ENCODE measurements around the gene FSTL5. TPM values are rescaled to one million over a fixed set of nuclear protein-coding genes. Genes with fewer than 3 reads are reported as not detected.

Gene FSTL5
- total and polyA plus RNA-seq, 5 donors from 2014 or later = not detected

GRCh38 chr4:162157241-162157640, 6.6 kb downstream of the FSTL5 start:
- no peak overlapping the region for H3K4me3 Mint-ChIP-seq
- Histone ChIP-seq H3K27me3 (ENCODE audit: control insufficient read depth, insufficient read depth, low read length) (no peaks in the 10 kb centered on the region), H3K4me1 (ENCODE audit: control insufficient read depth, insufficient read depth, low read length, poor library complexity, severe bottlenecking) (no peaks in the 10 kb centered on the region), H3K9me3 (ENCODE audit: control insufficient read depth in 2 of 2, low read length in 2 of 2) (no peaks in the 10 kb centered on the region), H3K27ac (ENCODE audit: insufficient read depth, low read length, poor library complexity, severe bottlenecking) (no peak overlapping the region), H3K4me3 (ENCODE audit: low read depth, low read length) (no peak overlapping the region), H3K36me3 (ENCODE audit: control insufficient read depth, insufficient read depth, low read length) (no peaks in the 10 kb centered on the region)
- H3K27ac Mint-ChIP-seq = no peak overlapping the region
- no peak for ATAC-seq (ENCODE audit: low read depth in 2 of 2)
- H3K4me1 Mint-ChIP-seq = no peaks in the 10 kb centered on the region
- no peaks in the 10 kb centered on the region for H3K27me3 Mint-ChIP-seq
- H3K36me3 Mint-ChIP-seq = no peaks in the 10 kb centered on the region
- H3K9me3 Mint-ChIP-seq = peaks cover 0 to 3% (median 2%) of the 10 kb centered on the region in 7 donors
- no peak for DNase-seq

- ATAC-seq (ENCODE audit: low read depth in 2 of 2) (no peak), DNase-seq (no peak)
- Mint-ChIP-seq H3K4me1 (no peaks in the 10 kb centered on the region), H3K27me3 (no peaks in the 10 kb centered on the region), H3K27ac (no peak overlapping the region), H3K9me3 (peaks cover 0 to 3% (median 2%) of the 10 kb centered on the region in 7 donors), H3K4me3 (no peak overlapping the region), H3K36me3 (no peaks in the 10 kb centered on the region)
- Histone ChIP-seq H3K9me3 (ENCODE audit: control insufficient read depth in 2 of 2, low read length in 2 of 2) (no peaks in the 10 kb centered on the region), H3K4me1 (ENCODE audit: control insufficient read depth, insufficient read depth, low read length, poor library complexity, severe bottlenecking) (no peaks in the 10 kb centered on the region), H3K27me3 (ENCODE audit: control insufficient read depth, insufficient read depth, low read length) (no peaks in the 10 kb centered on the region), H3K27ac (ENCODE audit: insufficient read depth, low read length, poor library complexity, severe bottlenecking) (no peak overlapping the region), H3K4me3 (ENCODE audit: low read depth, low read length) (no peak overlapping the region), H3K36me3 (ENCODE audit: control insufficient read depth, insufficient read depth, low read length) (no peaks in the 10 kb centered on the region)
These were observed 8.8 kb downstream of the FSTL5 start for GRCh38 chr4:162154862-162155540.

- Mint-ChIP-seq H3K36me3 (no peaks in the 10 kb centered on the region), H3K9me3 (peaks cover 0 to 2% (median under 1%) of the 10 kb centered on the region in 7 donors), H3K27ac (no peak overlapping the region), H3K27me3 (no peaks in the 10 kb centered on the region), H3K4me3 (no peak overlapping the region), H3K4me1 (no peaks in the 10 kb centered on the region)
- no peaks in the 10 kb centered on the region for H3K36me3 ChIP-seq (ENCODE audit: control insufficient read depth, insufficient read depth, low read length)
- no peaks in the 10 kb centered on the region for H3K4me1 ChIP-seq (ENCODE audit: control insufficient read depth, insufficient read depth, low read length, poor library complexity, severe bottlenecking)
- no peaks in the 10 kb centered on the region for H3K27me3 ChIP-seq (ENCODE audit: control insufficient read depth, insufficient read depth, low read length)
- H3K4me3 ChIP-seq (ENCODE audit: low read depth, low read length) = no peak overlapping the region
- no peak for DNase-seq
- ATAC-seq (ENCODE audit: low read depth in 2 of 2) = no peak
- H3K27ac ChIP-seq (ENCODE audit: insufficient read depth, low read length, poor library complexity, severe bottlenecking) = no peak overlapping the region
- H3K9me3 ChIP-seq (ENCODE audit: control insufficient read depth in 2 of 2, low read length in 2 of 2) = no peaks in the 10 kb centered on the region
These were observed 11.9 kb downstream of the FSTL5 start for GRCh38 chr4:162151850-162152249.

- ATAC-seq (ENCODE audit: low read depth in 2 of 2) (no peak), DNase-seq (no peak)
- no peak overlapping the region for H3K27ac ChIP-seq (ENCODE audit: insufficient read depth, low read length, poor library complexity, severe bottlenecking)
- peaks cover 0 to 3% (median 0%) of the 10 kb centered on the region in 7 donors for H3K9me3 Mint-ChIP-seq
- H3K4me1 ChIP-seq (ENCODE audit: control insufficient read depth, insufficient read depth, low read length, poor library complexity, severe bottlenecking) = no peaks in the 10 kb centered on the region
- no peaks in the 10 kb centered on the region for H3K36me3 Mint-ChIP-seq
- H3K27me3 Mint-ChIP-seq = no peaks in the 10 kb centered on the region
- H3K4me3 Mint-ChIP-seq = no peak overlapping the region
- no peaks in the 10 kb centered on the region for H3K27me3 ChIP-seq (ENCODE audit: control insufficient read depth, insufficient read depth, low read length)
- no peaks in the 10 kb centered on the region for H3K36me3 ChIP-seq (ENCODE audit: control insufficient read depth, insufficient read depth, low read length)
- H3K4me1 Mint-ChIP-seq = no peaks in the 10 kb centered on the region
- H3K9me3 ChIP-seq (ENCODE audit: control insufficient read depth in 2 of 2, low read length in 2 of 2) = no peaks in the 10 kb centered on the region
- no peak overlapping the region for H3K27ac Mint-ChIP-seq
- no peak overlapping the region for H3K4me3 ChIP-seq (ENCODE audit: low read depth, low read length)
These were observed 12.4 kb downstream of the FSTL5 start for GRCh38 chr4:162151386-162151785.

- DNase-seq = no peak
- H3K27me3 Mint-ChIP-seq = no peaks in the 10 kb centered on the region
- ATAC-seq (ENCODE audit: low read depth in 2 of 2) = no peak
These were observed 14.2 kb downstream of the FSTL5 start for GRCh38 chr4:162149644-162150043.

GRCh38 chr4:162140051-162140683, 23.6 kb downstream of the FSTL5 start:
- Histone ChIP-seq H3K4me3 (ENCODE audit: low read depth, low read length) (no peak overlapping the region), H3K27me3 (ENCODE audit: control insufficient read depth, insufficient read depth, low read length) (no peaks in the 10 kb centered on the region), H3K9me3 (ENCODE audit: control insufficient read depth in 2 of 2, low read length in 2 of 2) (no peaks in the 10 kb centered on the region), H3K4me1 (ENCODE audit: control insufficient read depth, insufficient read depth, low read length, poor library complexity, severe bottlenecking) (no peaks in the 10 kb centered on the region), H3K36me3 (ENCODE audit: control insufficient read depth, insufficient read depth, low read length) (no peaks in the 10 kb centered on the region), H3K27ac (ENCODE audit: insufficient read depth, low read length, poor library complexity, severe bottlenecking) (no peak overlapping the region)
- Mint-ChIP-seq H3K36me3 (no peaks in the 10 kb centered on the region), H3K27me3 (no peaks in the 10 kb centered on the region), H3K27ac (no peak overlapping the region), H3K4me1 (no peaks in the 10 kb centered on the region), H3K9me3 (peaks cover 0 to 11% (median 6%) of the 10 kb centered on the region in 7 donors), H3K4me3 (no peak overlapping the region)
- DNase-seq = no peak
- no peak for ATAC-seq (ENCODE audit: low read depth in 2 of 2)

More at GRCh38 chr4:162149644-162150043, 14.2 kb downstream of the FSTL5 start:
- no peaks in the 10 kb centered on the region for H3K4me1 ChIP-seq (ENCODE audit: control insufficient read depth, insufficient read depth, low read length, poor library complexity, severe bottlenecking)
- H3K36me3 Mint-ChIP-seq = no peaks in the 10 kb centered on the region
- no peaks in the 10 kb centered on the region for H3K36me3 ChIP-seq (ENCODE audit: control insufficient read depth, insufficient read depth, low read length)
- H3K27ac Mint-ChIP-seq = no peak overlapping the region
- no peak overlapping the region for H3K4me3 Mint-ChIP-seq
- H3K27me3 ChIP-seq (ENCODE audit: control insufficient read depth, insufficient read depth, low read length) = no peaks in the 10 kb centered on the region
- H3K9me3 ChIP-seq (ENCODE audit: control insufficient read depth in 2 of 2, low read length in 2 of 2) = no peaks in the 10 kb centered on the region
- peaks cover 0 to 2% (median 0%) of the 10 kb centered on the region in 7 donors for H3K9me3 Mint-ChIP-seq
- no peaks in the 10 kb centered on the region for H3K4me1 Mint-ChIP-seq
- no peak overlapping the region for H3K27ac ChIP-seq (ENCODE audit: insufficient read depth, low read length, poor library complexity, severe bottlenecking)
- H3K4me3 ChIP-seq (ENCODE audit: low read depth, low read length) = no peak overlapping the region

GRCh38 chr4:162139412-162139811, 24.4 kb downstream of the FSTL5 start:
- DNase-seq (no peak), ATAC-seq (ENCODE audit: low read depth in 2 of 2) (no peak)
- H3K36me3 ChIP-seq (ENCODE audit: control insufficient read depth, insufficient read depth, low read length) = no peaks in the 10 kb centered on the region
- H3K27ac ChIP-seq (ENCODE audit: insufficient read depth, low read length, poor library complexity, severe bottlenecking) = no peak overlapping the region
- no peaks in the 10 kb centered on the region for H3K4me1 ChIP-seq (ENCODE audit: control insufficient read depth, insufficient read depth, low read length, poor library complexity, severe bottlenecking)
- no peak overlapping the region for H3K27ac Mint-ChIP-seq
- no peak overlapping the region for H3K4me3 ChIP-seq (ENCODE audit: low read depth, low read length)
- H3K36me3 Mint-ChIP-seq = no peaks in the 10 kb centered on the region
- peaks cover 0 to 11% (median 6%) of the 10 kb centered on the region in 7 donors for H3K9me3 Mint-ChIP-seq
- no peaks in the 10 kb centered on the region for H3K27me3 Mint-ChIP-seq
- H3K4me3 Mint-ChIP-seq = no peak overlapping the region
- H3K9me3 ChIP-seq (ENCODE audit: control insufficient read depth in 2 of 2, low read length in 2 of 2) = peaks cover 0 to 3% of the 10 kb centered on the region in 2 experiments
- H3K27me3 ChIP-seq (ENCODE audit: control insufficient read depth, insufficient read depth, low read length) = no peaks in the 10 kb centered on the region
- H3K4me1 Mint-ChIP-seq = no peaks in the 10 kb centered on the region

- ATAC-seq (ENCODE audit: low read depth in 2 of 2) = no peak
- no peaks in the 10 kb centered on the region for H3K27me3 Mint-ChIP-seq
- no peaks in the 10 kb centered on the region for H3K27me3 ChIP-seq (ENCODE audit: control insufficient read depth, insufficient read depth, low read length)
- DNase-seq = no peak
- peaks cover 0 to 15% (median 2%) of the 10 kb centered on the region in 7 donors for H3K9me3 Mint-ChIP-seq
- H3K9me3 ChIP-seq (ENCODE audit: control insufficient read depth in 2 of 2, low read length in 2 of 2) = peaks cover 0 to 3% of the 10 kb centered on the region in 2 experiments
- H3K4me3 ChIP-seq (ENCODE audit: low read depth, low read length) = no peak overlapping the region
- H3K4me1 Mint-ChIP-seq = no peaks in the 10 kb centered on the region
- no peaks in the 10 kb centered on the region for H3K36me3 Mint-ChIP-seq
- no peaks in the 10 kb centered on the region for H3K36me3 ChIP-seq (ENCODE audit: control insufficient read depth, insufficient read depth, low read length)
- H3K27ac ChIP-seq (ENCODE audit: insufficient read depth, low read length, poor library complexity, severe bottlenecking) = no peak overlapping the region
- no peak overlapping the region for H3K27ac Mint-ChIP-seq
- H3K4me1 ChIP-seq (ENCODE audit: control insufficient read depth, insufficient read depth, low read length, poor library complexity, severe bottlenecking) = no peaks in the 10 kb centered on the region
- no peak overlapping the region for H3K4me3 Mint-ChIP-seq
These were observed 32.5 kb downstream of the FSTL5 start for GRCh38 chr4:162131256-162131655.
